A549 treated with ZK216348 at 1 μM for 4 hours (cell line): ENCODE measurements around the gene KLF9. TPM values are rescaled to one million over a fixed set of nuclear protein-coding genes. Genes with fewer than 3 reads are reported as not detected.

Experiments
- total RNA-seq: library from RNA; stranded (reverse); fragments of 200-300 nt; extraction: Qiagen RNA extraction; gene quantifications from 5 replicates; pipeline ENCODE4 v1.2.3, GENCODE V29; 2022; ENCODE audit warnings: low read depth

Gene KLF9
- total RNA-seq = 1.4 to 3.5 TPM (median 2.7 TPM) in 5 replicates

GRCh38 chr9:70413799-70414775, at the start of gene KLF9:
KLF9 (minus strand) TSS chr9:70414657; CDS start chr9:70413363, 1,294 bp downstream.

Other genes starting within 250 kb of the KLF9 start
- 8.7 to 19.6 TPM (median 15.2 TPM) in 5 replicates for gene SMC5, start 155.7 kb downstream of the KLF9 start, total RNA-seq